GM12801 (cell line): Measurements from ENCODE around the gene BLTP3A.

Experiments used
- TF ChIP-seq, protein P1 (sequence below): IDR thresholded peaks from one replicate; pipeline ENCODE4 v1.5.1; 2011; ENCODE audit warnings: control low read depth; ENCODE audit not compliant: insufficient read length; ENCODE audit errors: extremely low read depth

The BLTP3A gene

GRCh38 chr6:34806738-34807453 lies 15.0 kb downstream of the BLTP3A start:
- TF ChIP-seq, protein P1, sequence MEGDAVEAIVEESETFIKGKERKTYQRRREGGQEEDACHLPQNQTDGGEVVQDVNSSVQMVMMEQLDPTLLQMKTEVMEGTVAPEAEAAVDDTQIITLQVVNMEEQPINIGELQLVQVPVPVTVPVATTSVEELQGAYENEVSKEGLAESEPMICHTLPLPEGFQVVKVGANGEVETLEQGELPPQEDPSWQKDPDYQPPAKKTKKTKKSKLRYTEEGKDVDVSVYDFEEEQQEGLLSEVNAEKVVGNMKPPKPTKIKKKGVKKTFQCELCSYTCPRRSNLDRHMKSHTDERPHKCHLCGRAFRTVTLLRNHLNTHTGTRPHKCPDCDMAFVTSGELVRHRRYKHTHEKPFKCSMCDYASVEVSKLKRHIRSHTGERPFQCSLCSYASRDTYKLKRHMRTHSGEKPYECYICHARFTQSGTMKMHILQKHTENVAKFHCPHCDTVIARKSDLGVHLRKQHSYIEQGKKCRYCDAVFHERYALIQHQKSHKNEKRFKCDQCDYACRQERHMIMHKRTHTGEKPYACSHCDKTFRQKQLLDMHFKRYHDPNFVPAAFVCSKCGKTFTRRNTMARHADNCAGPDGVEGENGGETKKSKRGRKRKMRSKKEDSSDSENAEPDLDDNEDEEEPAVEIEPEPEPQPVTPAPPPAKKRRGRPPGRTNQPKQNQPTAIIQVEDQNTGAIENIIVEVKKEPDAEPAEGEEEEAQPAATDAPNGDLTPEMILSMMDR, result no peak

- TF ChIP-seq, protein P1, result no peak
Observed at GRCh38 chr6:34810017-34810882, 18.4 kb downstream of the BLTP3A start.

GRCh38 chr6:34810936-34811632 lies 19.2 kb downstream of the BLTP3A start:
- TF ChIP-seq, protein P1, result no peak

DNA sequence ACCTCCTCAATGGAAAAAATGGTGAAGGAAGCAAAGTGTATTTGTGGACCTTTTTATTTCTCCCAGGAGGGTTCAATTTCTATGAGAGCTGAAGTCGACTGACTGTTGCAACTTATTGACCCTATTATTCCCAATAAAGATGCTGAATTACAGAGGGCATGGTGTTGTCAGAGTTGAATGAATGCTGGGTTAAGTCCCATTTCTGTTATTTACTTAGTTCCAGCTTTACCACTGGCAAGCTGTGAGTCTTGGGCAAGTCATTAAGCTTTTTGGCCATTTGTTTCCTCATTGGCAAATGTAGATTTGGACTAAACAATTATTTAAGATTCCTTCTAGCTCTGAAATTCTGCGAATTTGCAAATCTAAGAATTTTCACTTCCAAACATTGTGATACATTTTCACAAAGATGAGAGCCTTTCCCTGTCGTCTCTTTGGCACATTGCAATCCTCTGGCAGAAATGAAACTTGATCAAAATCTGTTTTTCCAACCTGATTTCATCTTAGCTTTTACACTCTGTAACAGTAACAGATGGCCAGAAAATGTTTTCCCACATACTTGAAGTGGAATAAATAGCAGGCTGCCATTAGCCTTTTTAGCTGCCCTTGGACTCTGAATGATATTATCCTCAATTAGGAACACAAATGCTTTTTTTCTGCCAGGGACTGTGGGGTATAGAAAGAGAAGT lies 21.3 kb downstream of the BLTP3A start:
- TF ChIP-seq, protein P1, result no peak

DNA sequence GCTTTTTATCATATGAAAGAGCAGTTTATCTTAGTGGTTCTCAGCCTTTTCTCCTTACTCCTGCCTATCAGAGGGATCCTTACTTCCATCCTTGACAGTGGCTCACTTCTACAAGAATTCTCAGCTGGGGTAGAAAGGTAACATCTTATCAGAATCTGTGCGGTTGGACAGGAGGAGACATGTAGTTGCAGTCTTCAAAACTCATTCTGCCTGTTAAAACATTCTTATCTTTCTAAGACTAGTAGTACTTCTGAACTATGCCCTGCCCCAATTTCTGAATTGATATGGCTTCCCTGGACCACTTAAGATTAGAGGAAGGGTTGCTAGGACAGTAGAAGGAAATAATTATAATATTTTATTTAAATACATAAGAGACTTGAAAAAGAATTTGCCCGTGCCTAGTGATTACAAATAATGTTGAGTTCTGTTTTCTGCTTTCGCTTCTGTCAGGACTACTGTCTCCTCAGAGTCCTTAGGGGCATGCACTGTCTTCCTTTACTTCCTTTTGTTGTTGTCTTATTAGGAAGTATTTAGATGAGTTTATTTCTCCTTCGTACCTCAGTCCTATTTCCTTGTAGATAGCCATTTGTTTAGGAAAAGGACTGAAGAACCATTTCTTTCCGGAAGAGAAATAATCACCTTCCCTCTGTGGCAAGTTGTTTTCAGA lies 24.9 kb downstream of the BLTP3A start:
- TF ChIP-seq, protein P1, result no peak

- TF ChIP-seq, protein P1, result no peak
Observed at GRCh38 chr6:34817446-34817845, 25.6 kb downstream of the BLTP3A start.
